AG09319 (cell line): ENCODE measurements around the gene SATB1.
"Not testable (repeated sequence)": the region's sequence is repeated elsewhere in the genome, so short reads cannot be mapped to it uniquely, and the experiment has no call there.

ENCODE experiments used
- DNase-seq: peaks from one replicate; pipeline ENCODE4 v3.0.0-alpha.2; 2010; ENCODE audit warnings: low read depth; ENCODE audit errors: extremely low read depth
- CTCF ChIP-seq: IDR thresholded peaks from 2 replicates; pipeline ENCODE4 v1.5.1; 2011; ENCODE audit warnings: low read depth, mild to moderate bottlenecking, inconsistent platforms, low read length, moderate library complexity

The SATB1 gene

GRCh38 chr3:18343809-18344208 is 81.3 kb downstream of the SATB1 start:
- TF ChIP-seq CTCF, result no peak
- no peak for DNase-seq

DNA sequence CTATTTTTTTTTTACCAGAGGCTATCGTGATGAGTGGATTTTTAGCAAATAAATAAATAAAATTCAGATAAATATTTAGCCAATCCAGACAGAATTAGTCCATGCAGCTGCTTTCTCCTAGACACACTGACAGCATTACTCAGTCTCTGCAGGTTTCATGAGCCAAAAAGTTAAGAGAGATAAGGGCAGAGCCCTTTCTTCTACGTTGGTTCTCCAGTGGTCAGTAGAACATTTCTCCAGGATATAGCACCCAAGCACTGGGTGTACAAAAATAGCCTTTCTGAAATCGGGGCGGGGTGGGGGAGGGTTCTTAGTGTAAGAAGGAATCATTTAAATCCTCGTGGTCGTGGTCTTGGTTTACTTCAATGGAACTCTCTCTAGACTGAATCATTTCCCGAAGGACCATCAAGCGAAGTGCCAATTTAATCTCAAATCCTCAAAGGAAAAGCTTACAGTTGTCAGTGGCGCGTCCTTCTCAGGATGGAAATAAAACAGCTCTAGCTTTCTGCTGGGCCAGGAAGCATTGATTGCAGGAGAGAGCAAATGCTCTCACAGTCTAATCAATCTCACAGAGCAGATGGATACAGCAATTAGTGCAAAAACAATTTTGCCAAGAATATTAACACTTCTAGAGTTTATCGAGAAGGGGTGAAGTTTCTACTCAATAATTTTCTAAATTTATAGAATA is 86.2 kb downstream of the SATB1 start:
- DNase-seq, result no peak
- no peak for TF ChIP-seq CTCF

DNA sequence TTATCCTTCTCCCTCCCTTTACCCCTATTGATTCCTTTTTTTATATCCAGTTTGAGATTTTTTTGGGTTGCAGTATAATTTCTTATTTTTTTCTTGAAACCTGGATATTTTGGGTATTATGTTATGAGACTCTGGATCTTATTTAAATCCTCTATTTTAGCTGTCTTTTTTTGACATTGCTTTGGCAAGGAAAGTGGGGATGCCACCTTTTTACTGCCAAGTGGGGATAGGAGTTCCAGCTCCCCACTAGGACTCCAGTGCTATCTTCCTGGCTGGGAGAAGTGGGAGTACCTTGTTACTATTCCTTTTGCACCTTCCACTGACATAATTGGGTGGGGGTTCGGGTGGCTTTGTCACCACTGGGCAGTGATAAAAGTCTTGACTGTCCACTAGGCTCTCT is 87.9 kb downstream of the SATB1 start:
- TF ChIP-seq CTCF, result no peak
- DNase-seq, result no peak

DNA sequence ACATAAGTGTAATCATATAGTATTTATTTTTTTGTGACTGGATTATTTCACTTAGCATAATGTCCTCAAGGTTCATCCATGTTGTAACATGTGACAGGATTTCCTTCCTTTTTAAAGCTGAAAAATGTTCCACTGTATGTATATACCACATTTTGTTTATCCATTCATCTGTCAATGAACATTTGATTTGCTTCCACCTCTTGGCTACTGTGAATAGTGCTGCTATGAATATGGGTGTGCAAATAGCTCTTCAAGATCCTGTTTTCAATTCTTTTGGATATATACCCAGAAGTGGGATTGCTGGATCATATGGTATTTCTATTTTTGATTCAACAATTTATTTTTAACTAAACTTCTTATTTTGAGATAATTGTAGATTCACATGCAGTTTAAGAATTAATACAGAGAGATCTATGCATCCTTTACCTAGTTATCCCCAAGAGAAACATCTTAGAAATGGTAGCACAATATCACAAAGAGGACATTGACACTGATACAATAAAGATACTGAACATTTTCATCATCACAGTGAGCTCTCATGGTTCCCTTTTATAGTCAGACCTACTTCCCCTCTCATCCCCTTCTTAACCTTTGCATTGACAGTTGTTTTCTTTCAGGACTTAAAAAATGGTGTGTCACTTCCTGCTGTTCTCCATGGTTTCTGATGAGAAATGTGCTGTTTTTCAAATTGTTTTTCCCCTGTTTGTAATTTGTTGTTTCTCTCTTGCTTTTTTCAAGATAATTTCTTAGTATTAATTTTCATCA is 90.1 kb downstream of the SATB1 start:
- no peak for TF ChIP-seq CTCF
- no peak for DNase-seq

- not testable (repeated sequence) for DNase-seq
These were observed 94.2 kb downstream of the SATB1 start for GRCh38 chr3:18330772-18331441.

DNA sequence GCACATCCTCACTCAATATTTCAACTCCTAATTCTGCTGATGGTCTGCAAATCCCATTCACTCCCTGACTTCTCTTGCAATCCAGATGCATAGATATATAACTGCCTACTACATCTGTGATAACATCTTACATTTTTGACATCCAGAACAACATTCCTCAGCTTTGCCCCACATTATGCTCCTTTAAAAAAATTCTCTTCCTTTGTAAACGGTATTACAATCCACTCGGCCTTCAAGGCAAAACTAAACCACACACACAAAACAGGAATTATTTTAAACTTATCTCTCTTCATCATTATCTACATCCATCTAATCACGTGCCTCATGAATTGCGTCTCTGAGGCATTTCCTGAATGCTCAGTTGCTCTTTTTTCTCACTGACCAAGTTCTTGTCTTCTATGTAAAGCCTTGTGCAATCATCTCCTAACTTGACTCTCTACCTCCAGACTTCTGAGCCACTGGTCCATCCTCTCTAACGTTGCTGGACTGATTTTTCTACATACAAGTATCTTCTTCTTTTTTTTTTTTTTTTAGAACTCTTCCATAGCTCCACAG is 117.0 kb downstream of the SATB1 start:
- no peak for DNase-seq
- TF ChIP-seq CTCF, result no peak

- no peak for DNase-seq
- no peak for TF ChIP-seq CTCF
These were observed 117.6 kb downstream of the SATB1 start for GRCh38 chr3:18307529-18307928.
